NCI-H2196 treated with DMSO at 0.1 percent for 48 hours (cell line): ENCODE data around the gene APOBEC3C.
"Not testable (repeated sequence)": the region's sequence is repeated elsewhere in the genome, so short reads cannot be mapped to it uniquely, and the experiment has no call there.

ENCODE experiments used
- DNase-seq: peaks from one replicate; lab custom pipeline; 2025; ENCODE audit not compliant: unreplicated experiment; lab: John Stamatoyannopoulos, UW

The APOBEC3C gene

GRCh38 chr22:39013942-39014722 lies at the start of gene APOBEC3C:
APOBEC3C (plus strand) TSS chr22:39014257; CDS start chr22:39014363, 106 bp downstream.
- peak; percentile 8 for DNase-seq

GRCh38 chr22:38964306-38964705 lies 49.8 kb upstream of the APOBEC3C start:
- no peak for DNase-seq

- no peak for DNase-seq
Measured at GRCh38 chr22:38964989-38965388, 49.1 kb upstream of the APOBEC3C start.

- no peak for DNase-seq
Measured at GRCh38 chr22:38965614-38966379, 48.3 kb upstream of the APOBEC3C start.

GRCh38 chr22:38966380-38966702 lies 47.7 kb upstream of the APOBEC3C start:
- no peak for DNase-seq

GRCh38 chr22:38966942-38967341 lies 47.1 kb upstream of the APOBEC3C start:
- no peak for DNase-seq

GRCh38 chr22:38967451-38968450 lies 46.3 kb upstream of the APOBEC3C start:
- DNase-seq: no peak

GRCh38 chr22:38968801-38969200 lies 45.3 kb upstream of the APOBEC3C start:
- DNase-seq: no peak

GRCh38 chr22:38970551-38970950 lies 43.5 kb upstream of the APOBEC3C start:
- no peak for DNase-seq

GRCh38 chr22:38971202-38971601 lies 42.9 kb upstream of the APOBEC3C start:
- DNase-seq: peak; percentile 35

- no peak for DNase-seq
Measured at GRCh38 chr22:38971791-38972190, 42.3 kb upstream of the APOBEC3C start.

GRCh38 chr22:38972558-38972957 lies 41.5 kb upstream of the APOBEC3C start:
- DNase-seq: no peak

GRCh38 chr22:38973289-38974169 lies 40.5 kb upstream of the APOBEC3C start:
- no peak for DNase-seq

GRCh38 chr22:38974170-38974825 lies 39.8 kb upstream of the APOBEC3C start:
- DNase-seq: no peak

- DNase-seq: no peak
Measured at GRCh38 chr22:38974826-38975175, 39.3 kb upstream of the APOBEC3C start.

GRCh38 chr22:38977289-38977688 lies 36.8 kb upstream of the APOBEC3C start:
- DNase-seq: not testable (repeated sequence)

- DNase-seq: not testable (repeated sequence)
Measured at GRCh38 chr22:38980587-38980986, 33.5 kb upstream of the APOBEC3C start.

GRCh38 chr22:38981005-38981991 lies 32.8 kb upstream of the APOBEC3C start:
- DNase-seq: no peak
